ENCODE measurements around the gene RAD52.
A peak's percentile ranks its signal among the peaks of the same experiment; 100 is the strongest.

Gene RAD52

GRCh38 chr12:949453-950191 is at the start of gene RAD52:
RAD52 (minus strand) TSS chr12:949694; CDS start chr12:933058, 16,636 bp downstream.
- DNase-seq (ENCODE audit: low spot score): peak; percentile 99

DNA sequence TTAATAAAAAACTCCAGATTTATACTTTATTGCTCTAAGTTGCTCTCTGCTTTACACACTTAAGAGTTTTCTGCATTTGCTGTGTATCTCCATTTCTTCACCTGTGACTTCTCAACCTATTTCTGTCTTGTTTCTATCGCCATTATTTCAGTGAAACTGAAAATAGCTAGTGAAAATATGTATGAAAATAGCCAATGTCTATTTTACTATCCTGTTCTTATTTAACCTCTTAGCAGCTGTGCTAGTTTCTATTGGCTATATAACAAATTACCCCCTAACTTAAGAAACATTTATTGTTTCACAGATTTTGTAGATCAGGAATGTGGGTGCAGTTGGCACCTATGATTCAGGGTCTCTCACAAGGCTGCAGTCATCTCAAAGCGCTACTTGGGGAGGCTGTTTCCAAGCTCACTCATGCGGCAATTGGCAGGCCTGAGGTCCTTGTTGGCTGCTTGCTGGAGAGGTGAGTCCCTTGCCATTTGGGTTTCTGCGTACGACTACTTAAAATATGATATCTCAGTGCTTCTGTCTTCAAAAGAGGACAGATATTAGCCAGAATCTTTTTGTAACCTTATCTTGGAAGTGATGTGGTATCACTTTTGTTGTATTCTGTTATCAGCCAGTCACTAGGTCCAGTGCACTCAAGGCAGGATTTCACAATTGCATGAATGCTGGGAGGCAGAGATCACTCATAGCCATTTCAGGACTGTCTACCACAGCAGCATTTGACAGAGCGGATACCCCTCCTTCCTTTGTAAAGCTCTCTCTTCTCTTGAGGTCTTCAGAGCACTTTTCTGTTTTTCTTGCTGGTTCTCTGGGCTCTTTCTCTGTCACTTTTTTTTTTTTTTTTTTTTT is 48.8 kb upstream of the RAD52 start:
- DNase-seq (ENCODE audit: low spot score): peak; percentile 73

DNA sequence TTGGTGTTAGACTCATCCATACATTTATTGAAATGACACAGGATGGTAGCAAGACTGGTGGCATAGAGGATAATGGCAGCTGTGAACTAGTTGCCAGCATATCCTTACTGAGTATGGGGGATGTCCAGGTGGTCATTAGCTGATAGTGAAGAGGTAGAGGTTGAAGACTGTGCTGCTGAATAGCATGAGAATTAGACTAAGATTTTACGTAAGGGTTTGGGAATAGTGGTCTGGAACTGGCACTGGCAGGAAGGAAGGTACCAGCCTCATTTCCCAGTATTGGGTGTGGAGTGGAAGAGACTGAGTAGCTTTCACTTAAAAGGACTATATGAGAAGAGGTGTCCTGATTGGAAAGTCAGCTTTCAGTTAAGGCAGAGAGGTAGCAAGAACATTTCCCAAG is 48.0 kb upstream of the RAD52 start:
- peak; percentile 36 for DNase-seq (ENCODE audit: low spot score)

DNA sequence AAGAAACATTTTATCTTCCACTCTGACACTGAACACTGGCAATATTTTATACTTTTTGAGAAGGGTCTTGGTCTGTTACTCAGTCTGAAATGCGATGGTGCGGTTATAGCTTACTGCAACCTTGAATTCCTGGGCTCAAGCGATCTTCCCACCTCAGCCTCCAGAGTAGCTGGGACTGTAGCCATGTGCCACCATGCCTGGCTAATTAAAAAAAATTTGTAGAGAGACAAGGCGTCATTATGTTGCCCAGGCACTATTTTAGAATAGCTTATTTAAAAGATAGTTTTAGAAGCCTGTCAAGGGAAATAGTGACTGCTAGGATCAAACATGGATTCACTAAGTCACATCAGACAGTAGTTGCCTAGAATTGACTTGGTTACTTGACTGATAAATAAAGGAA is 47.4 kb upstream of the RAD52 start:
- DNase-seq (ENCODE audit: low spot score): peak; percentile 52

DNA sequence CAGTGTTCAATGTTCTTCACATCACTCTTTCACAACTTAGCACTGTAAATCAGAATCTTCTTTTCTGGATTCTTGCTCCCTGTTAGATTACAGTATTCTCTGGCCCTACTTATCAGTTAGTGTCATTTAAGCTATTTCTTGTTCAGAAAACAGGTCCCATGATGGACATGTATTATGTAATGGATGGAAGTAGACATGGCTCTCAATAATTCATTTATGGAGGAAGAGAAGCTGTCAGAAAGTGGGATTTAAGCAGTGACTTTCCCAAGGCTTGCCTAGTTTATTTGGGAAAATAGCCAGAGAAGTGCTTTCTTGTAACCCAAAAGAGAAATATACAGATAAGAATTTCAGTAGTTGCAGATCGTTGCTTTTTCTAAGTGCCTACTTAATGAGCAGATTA is 43.2 kb upstream of the RAD52 start:
- DNase-seq (ENCODE audit: low spot score): peak; percentile 41

- DNase-seq (ENCODE audit: low spot score): peak; percentile 54
These were observed 42.1 kb upstream of the RAD52 start for GRCh38 chr12:991350-992333.

GRCh38 chr12:990661-991349 is 41.3 kb upstream of the RAD52 start, which contains the start of gene ERC1:
ERC1 (plus strand) TSS chr12:991223; CDS start chr12:1027904, 36,681 bp downstream.
- peak; percentile 79 for DNase-seq (ENCODE audit: low spot score)

DNA sequence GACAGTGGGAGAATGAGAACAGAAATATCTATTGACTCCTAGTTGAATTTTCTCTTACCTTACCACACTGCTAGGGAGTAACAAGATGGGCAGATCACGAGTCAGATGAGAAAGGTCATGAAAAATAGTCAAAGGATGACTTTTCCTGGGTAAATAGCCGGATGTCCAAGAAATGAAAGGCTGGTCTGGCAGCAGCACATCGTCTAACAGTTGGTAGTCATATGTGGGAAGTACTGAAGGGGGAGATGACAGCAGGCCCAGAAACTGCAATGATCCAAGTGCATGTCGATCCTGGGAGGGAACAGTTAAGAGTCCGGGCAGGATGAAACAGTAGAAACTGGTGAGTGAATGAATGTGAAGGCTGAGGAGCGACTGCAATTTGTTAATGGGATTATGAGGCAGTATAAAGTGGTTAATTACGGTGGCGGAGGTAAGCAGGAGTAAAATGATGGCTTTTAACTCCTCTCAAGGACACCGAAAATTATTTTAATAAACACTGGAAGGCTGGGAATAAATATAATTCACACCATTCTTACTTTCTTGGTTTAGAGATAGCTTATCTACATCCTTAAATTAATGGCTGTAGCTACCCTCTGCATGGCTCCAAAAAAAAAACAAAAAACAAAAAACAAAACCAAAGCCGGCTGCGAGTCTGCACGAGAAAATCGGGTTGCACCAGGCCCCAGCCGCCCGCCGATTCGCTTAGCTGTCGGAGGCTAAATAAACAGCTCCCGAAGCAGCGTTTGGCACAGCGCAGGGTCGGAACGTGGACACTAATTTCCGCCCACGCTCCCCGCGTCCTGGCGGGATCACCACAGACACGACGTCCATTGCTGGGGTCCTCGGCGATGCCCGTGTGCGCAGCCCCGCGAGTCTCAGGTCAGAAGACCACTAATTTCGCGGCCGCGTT is 40.5 kb upstream of the RAD52 start:
- DNase-seq (ENCODE audit: low spot score): peak; percentile 80

GRCh38 chr12:989051-989450 is 39.6 kb upstream of the RAD52 start:
- peak; percentile 35 for DNase-seq (ENCODE audit: low spot score)

GRCh38 chr12:988646-989045 is 39.2 kb upstream of the RAD52 start:
- no peak for DNase-seq (ENCODE audit: low spot score)

GRCh38 chr12:981961-982360 is 32.5 kb upstream of the RAD52 start:
- DNase-seq (ENCODE audit: low spot score): no peak

DNA sequence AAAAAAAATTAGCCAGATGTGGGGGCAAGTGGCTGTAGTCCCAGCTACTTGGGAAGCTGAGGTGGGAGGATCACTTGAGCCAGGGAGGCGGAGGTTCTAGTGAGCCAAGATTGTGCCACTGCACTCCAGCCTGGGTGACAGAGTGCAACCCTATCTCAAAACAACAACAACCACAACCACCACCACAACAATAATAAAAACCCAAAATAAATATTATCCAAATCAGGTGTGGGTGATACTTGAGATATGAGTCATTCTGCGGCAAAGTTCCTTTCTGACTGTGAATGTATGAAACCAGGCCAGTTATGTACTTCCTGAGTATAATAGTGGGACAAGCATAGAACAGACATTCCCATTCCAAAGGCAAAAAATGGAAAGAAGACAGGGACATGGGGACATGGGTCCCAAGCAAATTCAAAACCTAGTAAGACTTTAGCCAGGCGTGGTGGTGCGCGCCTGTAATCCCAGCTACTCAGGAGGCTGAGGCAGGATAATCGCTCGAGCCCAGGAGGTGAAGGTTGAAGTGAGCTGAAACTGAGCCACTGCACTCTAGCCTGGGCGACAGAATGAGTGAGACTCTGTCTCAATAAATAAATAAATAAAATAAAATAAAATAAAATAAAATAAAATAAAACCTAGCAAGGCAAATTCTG is 31.8 kb upstream of the RAD52 start:
- DNase-seq (ENCODE audit: low spot score): no peak

GRCh38 chr12:979349-979748 is 29.9 kb upstream of the RAD52 start:
- no peak for DNase-seq (ENCODE audit: low spot score)

GRCh38 chr12:977156-977555 is 27.7 kb upstream of the RAD52 start:
- DNase-seq (ENCODE audit: low spot score): no peak

- no peak for DNase-seq (ENCODE audit: low spot score)
These were observed 27.1 kb upstream of the RAD52 start for GRCh38 chr12:976644-977043.

- DNase-seq (ENCODE audit: low spot score): no peak
These were observed 24.9 kb upstream of the RAD52 start for GRCh38 chr12:974271-974862.

DNA sequence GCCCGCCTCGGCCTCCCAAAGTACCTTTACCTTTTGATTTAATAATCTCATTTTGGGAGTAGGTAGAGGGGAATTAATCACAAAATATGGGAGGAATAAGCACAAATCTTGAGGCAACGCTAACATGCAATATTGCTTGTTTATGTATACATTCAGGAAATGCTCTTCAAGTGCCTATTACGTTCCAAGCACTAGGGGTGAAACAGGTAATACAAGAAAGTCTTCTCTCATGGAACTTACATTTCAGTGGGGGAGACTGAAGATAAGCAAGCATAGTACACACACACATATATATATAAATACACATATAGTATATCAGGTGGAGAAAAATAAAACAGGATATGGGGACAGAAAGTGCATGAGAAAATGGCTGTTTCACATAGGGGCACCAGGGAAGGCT is 22.5 kb upstream of the RAD52 start:
- no peak for DNase-seq (ENCODE audit: low spot score)

- DNase-seq (ENCODE audit: low spot score): no peak
These were observed 20.3 kb upstream of the RAD52 start for GRCh38 chr12:969821-970220.

DNA sequence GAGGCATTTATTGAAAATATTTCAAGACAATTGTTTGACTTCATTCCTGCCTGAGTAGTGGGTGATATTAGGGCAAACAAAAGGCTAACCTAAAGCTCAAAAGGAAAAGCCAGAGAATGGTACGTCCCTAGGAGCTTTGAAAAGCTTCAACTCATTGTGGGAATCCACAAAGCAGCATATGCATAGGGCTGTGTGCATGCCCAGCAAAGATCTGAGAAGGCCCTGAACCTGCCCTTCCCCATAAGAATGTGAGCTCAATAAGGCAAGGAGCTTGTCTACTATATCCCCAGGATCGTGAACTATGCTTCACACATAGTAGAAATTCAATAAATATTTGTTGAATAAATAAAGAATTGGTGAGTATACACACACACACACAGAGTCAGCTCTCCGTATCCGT is 19.1 kb upstream of the RAD52 start:
- DNase-seq (ENCODE audit: low spot score): peak; percentile 57

Measured in cerebellar cortex (tissue), 1 donor.